ENCODE data around the gene GCN1.

GRCh38 chr12:120228041-120228290 lies 33.5 kb upstream of the GCN1 start:
- TF ChIP-seq CTCF (IDR thresholded peaks at IDR 0.05; ENCODE audit: insufficient read depth, low read depth, low read length) (no peak), EZH2 (IDR thresholded peaks at IDR 0.05; ENCODE audit: insufficient read depth, low read length) (no peak)
